Neural crest cell (in vitro differentiated cells): Measurements from ENCODE around the gene POR. TPM values are rescaled to one million over a fixed set of nuclear protein-coding genes. Genes with fewer than 3 reads are reported as not detected.
"Not testable (repeated sequence)": the region's sequence is repeated elsewhere in the genome, so short reads cannot be mapped to it uniquely, and the experiment has no call there.

Experiments
- DNase-seq: peaks from one replicate; pipeline ENCODE4 v3.0.0; 2021; ENCODE audit warnings: low read depth, mixed read lengths, low spot score
- H3K27ac Mint-ChIP-seq: one replicate; pipeline ENCODE4 v1.8.0; 2021; ENCODE audit warnings: mild to moderate bottlenecking, mixed read lengths; ENCODE audit not compliant: unreplicated experiment
- H3K27me3 Mint-ChIP-seq: 2 replicates; pipeline ENCODE4 v1.8.0; 2021; ENCODE audit warnings: low read depth, mild to moderate bottlenecking, mixed read lengths
- H3K36me3 Mint-ChIP-seq: 2 replicates; pipeline ENCODE4 v1.8.0; 2021; ENCODE audit warnings: low read depth, mild to moderate bottlenecking, mixed read lengths
- H3K4me1 Mint-ChIP-seq: 2 replicates; pipeline ENCODE4 v1.8.0; 2021; ENCODE audit warnings: mixed read lengths
- H3K4me3 Mint-ChIP-seq: one replicate; pipeline ENCODE4 v1.8.0; 2021; ENCODE audit warnings: mild to moderate bottlenecking, mixed read lengths
- H3K9me3 Mint-ChIP-seq: 2 replicates; pipeline ENCODE4 v1.8.0; 2021; ENCODE audit warnings: mixed read lengths
- CTCF ChIP-seq: fragments of 200-600 bp; sonication (generic); conservative IDR thresholded peaks from 2 replicates; pipeline ENCODE4 v1.5.0; 2021; ENCODE audit warnings: antibody characterized with exemption, mild to moderate bottlenecking
- total RNA-seq: library from RNA; stranded (reverse); gene quantifications from 2 replicates; pipeline ENCODE4 v1.2.1, GENCODE V29; 2021

The POR gene
- total RNA-seq, 1 donor from 2014 or later, result 126 TPM

- Mint-ChIP-seq H3K36me3 (no peaks in the 10 kb centered on the region), H3K4me1 (peaks cover 4% of the 10 kb centered on the region), H3K9me3 (no peaks in the 10 kb centered on the region), H3K27me3 (no peaks in the 10 kb centered on the region), H3K27ac (no peak overlapping the region), H3K4me3 (no peak overlapping the region)
- DNase-seq, result no peak
- TF ChIP-seq CTCF, result no peak
Measured at GRCh38 chr7:75869776-75870379, 45.1 kb upstream of the POR start.

- H3K9me3 Mint-ChIP-seq, result no peaks in the 10 kb centered on the region
- no peak for TF ChIP-seq CTCF
Measured at GRCh38 chr7:75870557-75871161, 44.3 kb upstream of the POR start.

GRCh38 chr7:75872073-75872782 is 42.7 kb upstream of the POR start:
- H3K27ac Mint-ChIP-seq, result peak overlapping the region; percentile 68

More at GRCh38 chr7:75870557-75871161, 44.3 kb upstream of the POR start:
- Mint-ChIP-seq H3K36me3 (no peaks in the 10 kb centered on the region), H3K27ac (no peak overlapping the region), H3K4me3 (no peak overlapping the region), H3K4me1 (peaks cover 4% of the 10 kb centered on the region), H3K27me3 (no peaks in the 10 kb centered on the region)
- no peak for DNase-seq

GRCh38 chr7:75874180-75874579 is 40.8 kb upstream of the POR start:
- peaks cover 12% of the 10 kb centered on the region for H3K4me1 Mint-ChIP-seq
- H3K9me3 Mint-ChIP-seq, H3K27ac Mint-ChIP-seq, H3K27me3 Mint-ChIP-seq, H3K36me3 Mint-ChIP-seq, DNase-seq, H3K4me3 Mint-ChIP-seq: not testable (repeated sequence)

More at GRCh38 chr7:75872073-75872782, 42.7 kb upstream of the POR start:
- no peak for DNase-seq
- no peak for TF ChIP-seq CTCF
- no peaks in the 10 kb centered on the region for H3K27me3 Mint-ChIP-seq
- H3K4me1 Mint-ChIP-seq, result peaks cover 4% of the 10 kb centered on the region
- no peaks in the 10 kb centered on the region for H3K36me3 Mint-ChIP-seq
- peak overlapping the region; percentile 4 for H3K4me3 Mint-ChIP-seq
- no peaks in the 10 kb centered on the region for H3K9me3 Mint-ChIP-seq

- Mint-ChIP-seq H3K27me3 (no peaks in the 10 kb centered on the region), H3K27ac (no peak overlapping the region), H3K4me1 (peaks cover 24% of the 10 kb centered on the region), H3K4me3 (no peak overlapping the region), H3K9me3 (no peaks in the 10 kb centered on the region), H3K36me3 (no peaks in the 10 kb centered on the region)
- no peak for DNase-seq
- TF ChIP-seq CTCF, result no peak
Measured at GRCh38 chr7:75875113-75876080, 39.6 kb upstream of the POR start.
